ENCODE results near the gene PTPRS.

PTPRS gene

GRCh38 chr19:5292822-5293611 lies 47.6 kb downstream of the PTPRS start:
- peak; percentile 27 for TF ChIP-seq ZBTB26 (tag by site-specific recombination; optimal IDR thresholded peaks at IDR 0.05)
- TF ChIP-seq ZNF184 (tag by site-specific recombination; IDR thresholded peaks at IDR 0.05), result peak; percentile 24; the same call in 1 of the 2 replicates
- TF ChIP-seq PRDM10 (tag by site-specific recombination; IDR thresholded peaks at IDR 0.05), result 0 out of 2 replicates have a peak, but pooled peaks have one; percentile 19
- no peak for TF ChIP-seq ZFHX2 (tag by site-specific recombination; conservative IDR thresholded peaks at IDR 0.05)
- TF ChIP-seq ZNF626 (tag by site-specific recombination; IDR thresholded peaks at IDR 0.05), result no peak
- no peak for TF ChIP-seq ZNF514 (tag by site-specific recombination; IDR thresholded peaks at IDR 0.05)
- TF ChIP-seq ZNF777 (tag by site-specific recombination; IDR thresholded peaks at IDR 0.05; ENCODE audit: borderline replicate concordance), result no peak; the same call in 1 of the 2 replicates
- no peak for TF ChIP-seq ZNF155 (tag by site-specific recombination; IDR thresholded peaks at IDR 0.05)
- TF ChIP-seq ZNF335 (tag by site-specific recombination; conservative IDR thresholded peaks at IDR 0.05), result peak; percentile 51
- peak; percentile 70; the same call in 1 of the 2 replicates for TF ChIP-seq KLF10 (tag by site-specific recombination; IDR thresholded peaks at IDR 0.05)
- TF ChIP-seq ZNF561 (tag by site-specific recombination; IDR thresholded peaks at IDR 0.05; ENCODE audit: borderline replicate concordance), result peak; percentile 90; the same call in 1 of the 2 replicates
- peak; percentile 64; the same call in 1 of the 2 replicates for TF ChIP-seq ZNF677 (tag by site-specific recombination; IDR thresholded peaks at IDR 0.05)
- TF ChIP-seq ZBTB8A (tag by site-specific recombination; IDR thresholded peaks at IDR 0.05), result 0 out of 2 replicates have a peak, but pooled peaks have one; percentile 17
- TF ChIP-seq ZFP3 (tag by site-specific recombination; IDR thresholded peaks at IDR 0.05; ENCODE audit: low read depth), result no peak
- TF ChIP-seq IKZF3 (tag by site-specific recombination; IDR thresholded peaks at IDR 0.05), result 0 out of 2 replicates have a peak, but pooled peaks have one; percentile 10
- peak; percentile 36; the same call in 1 of the 2 replicates for TF ChIP-seq ZBTB20 (tag by site-specific recombination; IDR thresholded peaks at IDR 0.05)
- no peak for TF ChIP-seq GLI4 (tag by site-specific recombination; IDR thresholded peaks at IDR 0.05)
- TF ChIP-seq ZBTB49 (tag by site-specific recombination; IDR thresholded peaks at IDR 0.05; ENCODE audit: low read depth), result no peak
- TF ChIP-seq ZNF610 (tag by site-specific recombination; IDR thresholded peaks at IDR 0.05; ENCODE audit: borderline replicate concordance), result peak; percentile 30; the same call in 1 of the 2 replicates
- no peak for TF ChIP-seq ZNF223 (tag by site-specific recombination; IDR thresholded peaks at IDR 0.05)
- TF ChIP-seq ZNF302 (tag by site-specific recombination; IDR thresholded peaks at IDR 0.05; ENCODE audit: low read depth), result no peak
- TF ChIP-seq, protein P1, sequence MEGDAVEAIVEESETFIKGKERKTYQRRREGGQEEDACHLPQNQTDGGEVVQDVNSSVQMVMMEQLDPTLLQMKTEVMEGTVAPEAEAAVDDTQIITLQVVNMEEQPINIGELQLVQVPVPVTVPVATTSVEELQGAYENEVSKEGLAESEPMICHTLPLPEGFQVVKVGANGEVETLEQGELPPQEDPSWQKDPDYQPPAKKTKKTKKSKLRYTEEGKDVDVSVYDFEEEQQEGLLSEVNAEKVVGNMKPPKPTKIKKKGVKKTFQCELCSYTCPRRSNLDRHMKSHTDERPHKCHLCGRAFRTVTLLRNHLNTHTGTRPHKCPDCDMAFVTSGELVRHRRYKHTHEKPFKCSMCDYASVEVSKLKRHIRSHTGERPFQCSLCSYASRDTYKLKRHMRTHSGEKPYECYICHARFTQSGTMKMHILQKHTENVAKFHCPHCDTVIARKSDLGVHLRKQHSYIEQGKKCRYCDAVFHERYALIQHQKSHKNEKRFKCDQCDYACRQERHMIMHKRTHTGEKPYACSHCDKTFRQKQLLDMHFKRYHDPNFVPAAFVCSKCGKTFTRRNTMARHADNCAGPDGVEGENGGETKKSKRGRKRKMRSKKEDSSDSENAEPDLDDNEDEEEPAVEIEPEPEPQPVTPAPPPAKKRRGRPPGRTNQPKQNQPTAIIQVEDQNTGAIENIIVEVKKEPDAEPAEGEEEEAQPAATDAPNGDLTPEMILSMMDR (tag by site-specific recombination; IDR thresholded peaks at IDR 0.05), result 0 out of 2 replicates have a peak, but pooled peaks have one; percentile 15
- TF ChIP-seq MZF1 (tag by site-specific recombination; IDR thresholded peaks at IDR 0.05; ENCODE audit: borderline replicate concordance), result peak; percentile 61; the same call in 1 of the 2 replicates
- TF ChIP-seq ZSCAN30 (tag by site-specific recombination; IDR thresholded peaks at IDR 0.05), result 0 out of 2 replicates have a peak, but pooled peaks have one; percentile 51
- peak; percentile 31; the same call in 1 of the 2 replicates for TF ChIP-seq ZNF513 (tag by site-specific recombination; IDR thresholded peaks at IDR 0.05)
- peak overlapping the region; percentile 67 for H3K4me3 ChIP-seq (ENCODE audit: low read depth, low read length)
- ChIA-PET POLR2A (interaction anchor here (0.6 to 2.0 kb wide), 18 partner anchors 10 to 438 kb away, joined by 3 to 11 read pairs (median 4); partner anchors contain the start of gene RPL36), CTCF (interaction anchor here (0.7 kb wide), 1 partner anchor 16 kb away, joined by 3 read pairs; no protein-coding TSS in a partner anchor)
- no peaks in the 10 kb centered on the region for H3K9me3 ChIP-seq (ENCODE audit: control insufficient read depth, insufficient read depth, low read depth, low read length)
- peaks cover 2% of the 10 kb centered on the region; the same call in 1 of the 2 replicates for H3K4me1 ChIP-seq (ENCODE audit: control insufficient read depth, insufficient read depth, low read length)
- H3K36me3 ChIP-seq (ENCODE audit: control insufficient read depth in 2 of 2, insufficient read depth in 1 of 2, low read length in 2 of 2), result no peaks in the 10 kb centered on the region
- peak overlapping the region; percentile 81; the same call in 1 of the 2 replicates for H3K27ac ChIP-seq (ENCODE audit: extremely low read depth, low read depth, low read length)
